WERI-Rb-1 (cell line): ENCODE measurements around the gene PLCE1.
"Not testable (repeated sequence)": the region's sequence is repeated elsewhere in the genome, so short reads cannot be mapped to it uniquely, and the experiment has no call there.

Source experiments
- DNase-seq: peaks from one replicate; pipeline ENCODE4 v3.0.0-alpha.2; 2020
- H3K27ac ChIP-seq: fragments of 250-450 bp; sonication (Bioruptor Pico); 2 replicates; pipeline ENCODE4 v1.5.1; 2020; ENCODE audit warnings: mild to moderate bottlenecking, moderate library complexity
- H3K27me3 ChIP-seq: fragments of 250-450 bp; sonication (Bioruptor Pico); 2 replicates; pipeline ENCODE4 v1.5.1; 2021; ENCODE audit warnings: mild to moderate bottlenecking, low read depth, moderate library complexity; ENCODE audit not compliant: insufficient read depth, severe bottlenecking
- H3K36me3 ChIP-seq: fragments of 250-450 bp; sonication (Bioruptor Pico); 2 replicates; pipeline ENCODE4 v1.5.1; 2020; ENCODE audit warnings: mild to moderate bottlenecking, moderate library complexity
- H3K4me3 ChIP-seq: 2 replicates; pipeline ENCODE4 v1.5.1; 2011; ENCODE audit warnings: low read depth, mild to moderate bottlenecking, control low read depth, low read length
- H3K9me3 ChIP-seq: fragments of 250-450 bp; sonication (Bioruptor Pico); 2 replicates; pipeline ENCODE4 v1.5.1; 2021; ENCODE audit warnings: mild to moderate bottlenecking, moderate library complexity; ENCODE audit not compliant: severe bottlenecking
- TF ChIP-seq, protein P1 (sequence below): IDR thresholded peaks from 2 replicates; pipeline ENCODE4 v1.5.1; 2011; ENCODE audit warnings: low read depth, mild to moderate bottlenecking, control low read depth, inconsistent platforms, low read length

PLCE1 gene

DNA sequence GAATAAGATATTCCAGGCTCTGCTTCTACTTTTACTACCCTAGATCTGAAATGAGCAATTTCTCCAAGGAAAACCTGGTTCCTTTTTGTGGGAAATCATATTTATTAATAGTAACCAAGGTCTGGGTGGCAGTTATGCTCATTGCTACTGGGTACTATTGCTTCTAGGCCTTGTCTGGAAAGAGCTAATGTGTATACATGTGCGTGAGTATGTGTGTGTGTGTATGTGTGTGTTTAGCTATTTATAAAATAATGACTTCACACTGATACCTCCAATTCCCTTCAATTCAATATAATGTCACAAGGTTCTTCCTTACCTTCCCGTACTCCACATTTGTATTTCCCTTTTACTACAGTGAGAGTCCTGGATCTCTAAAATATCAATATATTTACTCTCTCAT lies 26.0 kb upstream of the PLCE1 start:
- Histone ChIP-seq H3K36me3 (no peaks in the 10 kb centered on the region), H3K27ac (no peak overlapping the region), H3K9me3 (no peaks in the 10 kb centered on the region), H3K4me3 (no peak overlapping the region), H3K27me3 (no peaks in the 10 kb centered on the region)
- TF ChIP-seq, protein P1, sequence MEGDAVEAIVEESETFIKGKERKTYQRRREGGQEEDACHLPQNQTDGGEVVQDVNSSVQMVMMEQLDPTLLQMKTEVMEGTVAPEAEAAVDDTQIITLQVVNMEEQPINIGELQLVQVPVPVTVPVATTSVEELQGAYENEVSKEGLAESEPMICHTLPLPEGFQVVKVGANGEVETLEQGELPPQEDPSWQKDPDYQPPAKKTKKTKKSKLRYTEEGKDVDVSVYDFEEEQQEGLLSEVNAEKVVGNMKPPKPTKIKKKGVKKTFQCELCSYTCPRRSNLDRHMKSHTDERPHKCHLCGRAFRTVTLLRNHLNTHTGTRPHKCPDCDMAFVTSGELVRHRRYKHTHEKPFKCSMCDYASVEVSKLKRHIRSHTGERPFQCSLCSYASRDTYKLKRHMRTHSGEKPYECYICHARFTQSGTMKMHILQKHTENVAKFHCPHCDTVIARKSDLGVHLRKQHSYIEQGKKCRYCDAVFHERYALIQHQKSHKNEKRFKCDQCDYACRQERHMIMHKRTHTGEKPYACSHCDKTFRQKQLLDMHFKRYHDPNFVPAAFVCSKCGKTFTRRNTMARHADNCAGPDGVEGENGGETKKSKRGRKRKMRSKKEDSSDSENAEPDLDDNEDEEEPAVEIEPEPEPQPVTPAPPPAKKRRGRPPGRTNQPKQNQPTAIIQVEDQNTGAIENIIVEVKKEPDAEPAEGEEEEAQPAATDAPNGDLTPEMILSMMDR: no peak
- DNase-seq: no peak

DNA sequence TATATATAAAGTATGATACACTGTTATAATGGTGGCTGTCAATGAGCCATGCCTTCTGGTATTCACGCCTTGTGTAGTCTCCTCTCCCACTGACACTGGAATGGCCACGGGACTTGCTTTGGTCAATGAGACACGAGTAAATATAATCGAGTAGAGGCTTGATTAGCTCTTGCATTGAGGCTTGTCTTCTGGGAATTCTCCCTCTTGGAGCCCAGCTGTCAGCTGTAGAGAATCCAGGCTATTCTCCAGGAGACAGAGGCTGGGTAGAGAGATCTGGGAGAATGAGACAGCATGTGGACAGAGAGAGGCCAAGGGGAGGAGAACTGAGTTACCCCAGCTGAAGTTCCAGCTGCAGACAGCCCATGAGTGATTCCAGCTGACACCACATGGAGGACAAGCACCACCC lies 25.2 kb upstream of the PLCE1 start:
- DNase-seq: no peak
- Histone ChIP-seq H3K9me3 (no peaks in the 10 kb centered on the region), H3K27ac (no peak overlapping the region), H3K36me3 (no peaks in the 10 kb centered on the region), H3K27me3 (no peaks in the 10 kb centered on the region), H3K4me3 (no peak overlapping the region)
- TF ChIP-seq, protein P1: no peak

DNA sequence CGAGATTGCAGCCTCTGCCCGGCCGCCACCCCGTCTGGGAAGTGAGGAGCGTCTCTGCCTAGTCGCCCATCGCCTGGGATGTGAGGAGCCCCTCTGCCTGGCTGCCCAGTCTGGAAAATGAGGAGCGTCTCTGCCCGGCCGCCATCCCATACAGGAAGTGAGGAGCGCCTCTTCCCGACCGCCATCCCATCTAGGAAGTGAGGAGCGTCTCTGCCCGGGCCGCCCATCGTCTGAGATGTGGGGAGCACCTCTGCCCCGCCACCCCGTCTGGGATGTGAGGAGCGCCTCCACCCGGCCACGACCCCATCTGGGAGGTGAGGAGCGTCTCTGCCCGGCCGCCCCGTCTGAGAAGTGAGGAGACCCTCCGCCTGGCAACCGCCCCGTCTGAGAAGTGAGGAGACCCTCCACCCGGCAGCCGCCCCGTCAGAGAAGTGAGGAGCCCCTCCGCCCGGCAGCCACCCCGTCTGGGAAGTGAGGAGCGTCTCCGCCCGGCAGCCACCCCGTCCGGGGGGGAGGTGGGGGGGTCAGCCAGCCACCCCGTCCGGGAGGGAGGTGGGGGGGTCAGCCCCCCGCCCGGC lies 23.2 kb upstream of the PLCE1 start:
- not testable (repeated sequence) for H3K36me3 ChIP-seq, H3K27ac ChIP-seq, H3K27me3 ChIP-seq, H3K9me3 ChIP-seq, DNase-seq, H3K4me3 ChIP-seq

DNA sequence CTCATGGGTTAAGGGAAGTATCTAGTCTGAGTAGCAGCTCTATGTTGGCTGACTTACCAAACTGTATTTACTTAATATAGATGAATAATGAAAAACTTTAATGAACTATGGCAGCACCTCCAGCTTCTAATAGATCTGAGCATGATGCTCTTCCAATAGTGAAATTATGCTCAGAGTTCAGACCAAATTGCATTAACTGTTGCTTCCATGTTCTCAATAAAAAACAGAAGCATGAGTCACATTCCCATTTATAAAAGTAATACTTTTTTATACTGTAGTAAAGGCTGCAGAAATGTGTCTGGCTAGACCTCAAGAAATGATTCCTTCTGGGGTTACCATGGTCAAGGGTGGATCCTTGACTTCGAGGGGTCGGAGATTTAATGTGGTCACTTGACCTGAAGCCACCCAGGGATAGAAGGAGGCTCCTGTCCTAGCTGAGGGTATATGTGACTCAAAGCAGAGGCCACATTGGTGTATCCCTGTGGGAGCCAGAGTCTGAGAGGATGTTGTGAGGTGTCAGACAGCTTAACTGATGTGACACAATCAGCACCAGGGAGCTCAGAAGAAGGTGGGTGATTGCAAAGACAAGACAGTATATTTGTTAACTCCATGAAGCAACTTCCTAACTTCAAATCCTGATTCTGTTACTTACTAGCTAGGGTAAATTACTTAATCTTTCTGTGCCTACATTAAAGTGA lies 19.8 kb upstream of the PLCE1 start:
- H3K27me3 ChIP-seq: no peaks in the 10 kb centered on the region
- no peak overlapping the region for H3K27ac ChIP-seq
- no peaks in the 10 kb centered on the region for H3K9me3 ChIP-seq
- DNase-seq: no peak
- no peak overlapping the region for H3K4me3 ChIP-seq
- TF ChIP-seq, protein P1: no peak
- H3K36me3 ChIP-seq: no peaks in the 10 kb centered on the region

DNA sequence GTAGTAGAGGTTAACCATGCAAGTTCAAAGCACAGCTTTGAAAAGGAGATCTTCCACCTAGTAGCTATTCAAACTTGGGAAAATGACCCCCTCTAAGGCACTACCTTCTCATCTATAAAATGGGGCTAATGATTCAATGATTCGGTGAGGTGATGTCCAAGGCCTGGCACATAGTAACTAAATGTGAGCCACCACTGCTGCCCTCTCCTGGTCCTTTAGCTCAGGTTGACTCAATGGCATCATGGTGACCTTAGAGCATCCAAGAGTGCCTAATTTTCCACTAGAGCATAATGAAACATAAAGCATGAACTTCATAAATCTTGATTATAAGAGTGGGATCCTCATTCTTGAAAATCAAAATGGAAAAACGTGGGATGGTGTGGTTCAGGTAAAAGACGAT lies 16.3 kb upstream of the PLCE1 start:
- Histone ChIP-seq H3K36me3 (no peaks in the 10 kb centered on the region), H3K9me3 (no peaks in the 10 kb centered on the region), H3K4me3 (no peak overlapping the region), H3K27me3 (no peaks in the 10 kb centered on the region), H3K27ac (no peak overlapping the region)
- TF ChIP-seq, protein P1: no peak
- DNase-seq: no peak

DNA sequence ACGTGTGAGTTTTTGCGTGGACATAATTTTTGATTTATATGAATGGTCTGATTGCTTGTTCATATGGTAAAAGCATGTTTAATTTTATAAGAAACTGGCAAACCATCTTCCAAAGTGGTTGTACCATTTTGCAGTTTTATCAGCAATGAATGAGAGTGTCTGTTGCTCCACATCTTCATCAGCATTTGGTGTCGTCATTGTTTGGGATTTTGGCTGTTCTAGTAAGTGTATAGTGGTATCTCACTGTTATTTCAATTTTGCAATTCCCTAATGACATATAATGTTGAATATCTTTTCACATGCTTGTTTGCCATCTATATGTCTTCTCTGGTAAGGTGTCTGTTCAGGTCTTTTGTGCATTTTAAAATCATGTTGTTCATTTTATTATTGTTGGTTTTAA lies 13.2 kb upstream of the PLCE1 start:
- Histone ChIP-seq H3K27me3 (no peaks in the 10 kb centered on the region), H3K36me3 (no peaks in the 10 kb centered on the region)

More for the DNA sequence above, 13.2 kb upstream of the PLCE1 start:
- no peak for DNase-seq
- Histone ChIP-seq H3K27ac (no peak overlapping the region), H3K9me3 (no peaks in the 10 kb centered on the region), H3K4me3 (no peak overlapping the region)
- TF ChIP-seq, protein P1: no peak
